MCF 10A (cell line): Measurements from ENCODE around the gene GPN1. TPM values are rescaled to one million over a fixed set of nuclear protein-coding genes. Genes with fewer than 3 reads are reported as not detected.

Experiments used
- BruUV-seq: library from RNA; stranded (reverse); fragments of 400-500 nt; replicated peaks from 2 replicates; lab custom pipeline; 2021; lab: Mats Ljungman, UMichigan
- CTCF ChIA-PET: fragments of 300-600 bp; sonication (Branson Sonifier 250); formaldehyde crosslinking; extraction: SDS; loops from one replicate; lab custom pipeline; 2021; ENCODE audit warnings: antibody characterized with exemption, inconsistent platforms; lab: Yijun Ruan, JAX
- POLR2A ChIA-PET: fragments of 300-600, 350-650 bp; sonication (Branson Sonifier 250); formaldehyde crosslinking; extraction: SDS; loops from one replicate; lab custom pipeline; 2020; ENCODE audit warnings: antibody characterized with exemption, inconsistent platforms; lab: Yijun Ruan, JAX
- DNase-seq: peaks from one replicate; pipeline ENCODE4 v3.0.0-alpha.2; 2018; ENCODE audit not compliant: unreplicated experiment
- H3K27ac Mint-ChIP-seq: one replicate; pipeline ENCODE4 v1.8.0; 2022; ENCODE audit warnings: mild to moderate bottlenecking, low read depth, mixed read lengths; ENCODE audit not compliant: unreplicated experiment
- H3K27me3 Mint-ChIP-seq: one replicate; pipeline ENCODE4 v1.8.0; 2022; ENCODE audit warnings: mixed read lengths; ENCODE audit not compliant: insufficient read depth, unreplicated experiment
- H3K36me3 Mint-ChIP-seq: one replicate; pipeline ENCODE4 v1.8.0; 2022; ENCODE audit warnings: mild to moderate bottlenecking, moderate library complexity, mixed read lengths; ENCODE audit not compliant: insufficient read depth, unreplicated experiment
- H3K4me1 Mint-ChIP-seq: one replicate; pipeline ENCODE4 v1.8.0; 2022; ENCODE audit warnings: mixed read lengths; ENCODE audit not compliant: insufficient read depth, unreplicated experiment
- H3K4me3 Mint-ChIP-seq: one replicate; pipeline ENCODE4 v1.8.0; 2022; ENCODE audit warnings: mild to moderate bottlenecking, moderate library complexity, mixed read lengths; ENCODE audit not compliant: unreplicated experiment
- H3K9me3 Mint-ChIP-seq: one replicate; pipeline ENCODE4 v1.8.0; 2022; ENCODE audit warnings: mixed read lengths; ENCODE audit not compliant: unreplicated experiment
- intact Hi-C: fragments of 100-400 bp; cut with micrococcal nuclease; formaldehyde crosslinking; loops from 2 replicates; pipeline ENCODE4 v1.14.1; 2022
- total RNA-seq: library from RNA; stranded (reverse); gene quantifications from 2 replicates; pipeline ENCODE4 v1.2.3, GENCODE V29; 2022
- TF ChIP-seq, protein P1 (sequence below): fragments of 200-600 bp; IDR thresholded peaks from one replicate; pipeline ENCODE4 v1.8.0; 2022; ENCODE audit warnings: antibody characterized with exemption, mild to moderate bottlenecking; ENCODE audit not compliant: unreplicated experiment

The GPN1 gene
- total RNA-seq, 1 experiment from 2014 or later: 30.5 TPM

DNA sequence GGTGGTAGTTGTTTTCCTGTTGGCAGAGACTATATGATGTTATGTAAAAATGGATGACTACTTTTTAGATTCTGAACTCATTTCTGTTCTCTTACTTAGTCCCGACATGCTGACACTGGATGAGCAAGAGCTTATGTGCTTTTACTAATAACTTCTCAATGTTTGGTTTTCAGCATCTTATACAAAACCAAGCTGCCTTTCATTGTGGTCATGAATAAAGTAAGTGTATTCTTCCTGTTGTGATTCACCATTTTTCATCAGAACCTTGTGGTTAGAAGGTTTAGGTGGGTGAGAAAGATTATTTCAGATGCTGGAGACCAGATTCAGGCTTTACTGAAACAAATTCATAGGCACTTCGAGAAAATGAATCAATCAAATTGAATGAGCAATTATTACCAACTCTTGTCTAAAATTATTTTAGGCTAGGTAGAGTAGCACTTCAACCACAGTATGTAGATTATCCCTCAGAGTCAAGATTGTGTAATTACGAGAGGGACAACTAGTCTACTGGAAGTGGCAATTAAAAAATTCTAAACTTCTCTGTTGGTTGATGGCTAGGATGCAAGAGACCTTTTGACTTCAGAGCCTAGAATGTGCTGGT is 9.3 kb downstream of the GPN1 start:
- no peak overlapping the region for H3K27ac Mint-ChIP-seq
- H3K36me3 Mint-ChIP-seq: peaks cover 79% of the 10 kb centered on the region
- no peaks in the 10 kb centered on the region for H3K27me3 Mint-ChIP-seq
- intact Hi-C loops: no loop called here
- CTCF ChIA-PET: interaction anchor here (0.6 kb wide), 1 partner anchor 9 kb away, joined by 3 read pairs; the partner anchor contains the start of genes CCDC121 and GPN1
- no peak overlapping the region for H3K4me3 Mint-ChIP-seq
- TF ChIP-seq, protein P1, sequence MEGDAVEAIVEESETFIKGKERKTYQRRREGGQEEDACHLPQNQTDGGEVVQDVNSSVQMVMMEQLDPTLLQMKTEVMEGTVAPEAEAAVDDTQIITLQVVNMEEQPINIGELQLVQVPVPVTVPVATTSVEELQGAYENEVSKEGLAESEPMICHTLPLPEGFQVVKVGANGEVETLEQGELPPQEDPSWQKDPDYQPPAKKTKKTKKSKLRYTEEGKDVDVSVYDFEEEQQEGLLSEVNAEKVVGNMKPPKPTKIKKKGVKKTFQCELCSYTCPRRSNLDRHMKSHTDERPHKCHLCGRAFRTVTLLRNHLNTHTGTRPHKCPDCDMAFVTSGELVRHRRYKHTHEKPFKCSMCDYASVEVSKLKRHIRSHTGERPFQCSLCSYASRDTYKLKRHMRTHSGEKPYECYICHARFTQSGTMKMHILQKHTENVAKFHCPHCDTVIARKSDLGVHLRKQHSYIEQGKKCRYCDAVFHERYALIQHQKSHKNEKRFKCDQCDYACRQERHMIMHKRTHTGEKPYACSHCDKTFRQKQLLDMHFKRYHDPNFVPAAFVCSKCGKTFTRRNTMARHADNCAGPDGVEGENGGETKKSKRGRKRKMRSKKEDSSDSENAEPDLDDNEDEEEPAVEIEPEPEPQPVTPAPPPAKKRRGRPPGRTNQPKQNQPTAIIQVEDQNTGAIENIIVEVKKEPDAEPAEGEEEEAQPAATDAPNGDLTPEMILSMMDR: no peak
- H3K9me3 Mint-ChIP-seq: no peaks in the 10 kb centered on the region
- no TSS peak for BruUV-seq
- no peaks in the 10 kb centered on the region for H3K4me1 Mint-ChIP-seq
- no peak for DNase-seq
- POLR2A ChIA-PET: interaction anchor here (1.0 kb wide), 1 partner anchor 19 kb away, joined by 3 read pairs; no protein-coding TSS in a partner anchor

DNA sequence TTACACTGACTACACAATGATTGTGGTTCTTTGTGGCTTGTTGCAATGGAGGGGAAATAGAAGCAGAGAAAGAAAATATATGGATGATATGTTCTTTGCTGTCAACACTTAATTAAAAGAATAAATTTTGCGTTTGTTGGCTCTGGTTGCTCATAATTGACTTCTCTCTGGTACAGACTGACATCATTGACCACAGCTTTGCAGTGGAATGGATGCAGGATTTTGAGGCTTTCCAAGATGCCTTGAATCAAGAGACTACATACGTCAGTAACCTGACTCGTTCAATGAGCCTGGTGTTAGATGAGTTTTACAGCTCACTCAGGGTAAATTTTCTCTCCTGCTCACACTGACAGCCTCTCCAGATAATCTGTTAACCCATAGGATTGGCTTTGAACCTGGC is 9.9 kb downstream of the GPN1 start:
- Mint-ChIP-seq H3K27ac (no peak overlapping the region), H3K27me3 (no peaks in the 10 kb centered on the region), H3K4me3 (no peak overlapping the region), H3K9me3 (no peaks in the 10 kb centered on the region), H3K4me1 (no peaks in the 10 kb centered on the region), H3K36me3 (peaks cover 78% of the 10 kb centered on the region)
- DNase-seq: no peak
- ChIA-PET CTCF (no interaction called here), POLR2A (interaction anchor here (0.6 to 1.0 kb wide), 2 partner anchors 19 to 43 kb away, joined by 3 read pairs; no protein-coding TSS in a partner anchor)
- TF ChIP-seq, protein P1: no peak
- BruUV-seq: no TSS peak
- intact Hi-C loops: no loop called here

DNA sequence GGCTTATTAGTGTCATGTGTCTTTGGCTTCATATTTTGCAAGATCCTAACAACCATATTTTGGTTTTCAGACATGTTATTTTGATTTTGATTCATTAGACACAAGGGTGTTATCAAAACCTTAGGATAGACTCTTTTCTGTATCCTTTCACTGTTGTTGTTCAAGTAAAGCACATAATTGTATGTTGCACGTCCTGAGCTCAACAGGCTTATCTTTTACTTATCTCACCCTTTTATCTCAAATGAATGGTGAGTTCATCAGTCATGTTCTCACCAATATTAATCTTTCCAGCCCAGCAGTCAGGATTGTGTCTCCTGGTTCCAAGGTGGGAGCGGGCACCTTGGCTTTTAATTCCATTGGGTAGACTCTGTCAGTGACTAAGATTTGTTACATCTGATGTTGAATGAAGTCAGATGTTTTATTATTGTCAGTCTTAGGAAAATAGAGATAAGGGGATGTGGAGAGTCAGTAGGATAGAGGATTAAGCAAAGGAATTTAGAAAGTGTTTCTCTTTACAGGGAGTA is 11.9 kb downstream of the GPN1 start:
- Mint-ChIP-seq H3K4me3 (no peak overlapping the region), H3K9me3 (no peaks in the 10 kb centered on the region), H3K27ac (no peak overlapping the region), H3K4me1 (no peaks in the 10 kb centered on the region), H3K27me3 (no peaks in the 10 kb centered on the region), H3K36me3 (peaks cover 70% of the 10 kb centered on the region)
- TF ChIP-seq, protein P1: no peak
- ChIA-PET POLR2A (interaction anchor here (1.4 to 1.6 kb wide), 3 partner anchors 8 to 23 kb away, joined by 4 to 6 read pairs (median 5); partner anchors contain the start of genes CCDC121, GPN1, SLC4A1AP and SUPT7L), CTCF (no interaction called here)
- DNase-seq: no peak
- no TSS peak for BruUV-seq
- intact Hi-C loops: no loop called here

DNA sequence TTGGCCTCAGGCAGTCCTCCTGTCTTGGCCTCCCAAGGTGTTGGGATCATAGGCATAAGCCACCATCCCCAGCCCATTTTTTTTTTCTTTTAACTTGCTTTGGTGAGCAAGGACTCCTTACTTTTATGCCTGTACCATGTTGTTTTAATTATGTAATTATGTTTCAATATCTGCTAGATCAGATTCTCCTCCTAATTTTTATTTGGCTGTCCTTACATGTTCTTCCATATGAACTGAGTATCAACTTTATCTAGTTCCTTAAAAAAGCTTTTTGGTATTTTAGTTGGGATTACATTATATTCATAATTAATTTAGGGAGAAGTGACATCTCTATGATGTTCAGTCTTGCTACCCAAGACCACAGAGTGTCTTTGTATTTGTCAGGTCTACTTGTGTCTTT is 16.3 kb downstream of the GPN1 start:
- POLR2A ChIA-PET: interaction anchor here (0.7 kb wide), 1 partner anchor 239 kb away, joined by 3 read pairs; no protein-coding TSS in a partner anchor
- no peaks in the 10 kb centered on the region for H3K27me3 Mint-ChIP-seq
- no peaks in the 10 kb centered on the region for H3K9me3 Mint-ChIP-seq
- CTCF ChIA-PET: interaction anchor here (0.6 to 1.7 kb wide), 3 partner anchors 9 to 210 kb away, joined by 3 to 4 read pairs (median 4); no protein-coding TSS in a partner anchor
- no peak for DNase-seq
- no peak overlapping the region for H3K4me3 Mint-ChIP-seq
- TF ChIP-seq, protein P1: no peak
- H3K27ac Mint-ChIP-seq: no peak overlapping the region
- H3K36me3 Mint-ChIP-seq: peaks cover 75% of the 10 kb centered on the region
- intact Hi-C loops: no loop called here
- H3K4me1 Mint-ChIP-seq: no peaks in the 10 kb centered on the region
- no TSS peak for BruUV-seq
